Measurements from ENCODE around the gene TP63.

GRCh38 chr3:189735913-189736312 lies 104.7 kb downstream of the TP63 start:
- TF ChIP-seq EGR1 (IDR thresholded peaks at IDR 0.05) = no peak
- TF ChIP-seq EP300 (IDR thresholded peaks at IDR 0.05; ENCODE audit: borderline replicate concordance) = no peak
- TF ChIP-seq YY1 (IDR thresholded peaks at IDR 0.05; ENCODE audit: low read depth) = no peak
- TF ChIP-seq, protein P1, sequence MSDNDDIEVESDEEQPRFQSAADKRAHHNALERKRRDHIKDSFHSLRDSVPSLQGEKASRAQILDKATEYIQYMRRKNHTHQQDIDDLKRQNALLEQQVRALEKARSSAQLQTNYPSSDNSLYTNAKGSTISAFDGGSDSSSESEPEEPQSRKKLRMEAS (IDR thresholded peaks at IDR 0.05) = no peak
- no peak for TF ChIP-seq TEAD4 (IDR thresholded peaks at IDR 0.05)
- TF ChIP-seq TAF1 (IDR thresholded peaks at IDR 0.05; ENCODE audit: low read depth) = no peak
- no peak for TF ChIP-seq NFIC (IDR thresholded peaks at IDR 0.05)
